GM12864 (cell line): ENCODE results near the gene IGFBP6.
"Not testable (repeated sequence)": the region's sequence is repeated elsewhere in the genome, so short reads cannot be mapped to it uniquely, and the experiment has no call there.

Source experiments
- DNase-seq: peaks from one replicate; pipeline ENCODE4 v3.0.0-alpha.2; 2011; ENCODE audit warnings: low read depth
- H3K4me3 ChIP-seq: 2 replicates; pipeline ENCODE4 v1.5.1; 2011; ENCODE audit warnings: mild to moderate bottlenecking, low read depth, low read length, control low read depth
- CTCF ChIP-seq: IDR thresholded peaks from 2 replicates; pipeline ENCODE4 v1.5.1; 2011; ENCODE audit warnings: low read depth, mild to moderate bottlenecking, moderate library complexity, low read length, control low read depth, inconsistent platforms; ENCODE audit errors: missing control alignments

Gene IGFBP6

GRCh38 chr12:53086361-53086760 lies 11.1 kb upstream of the IGFBP6 start:
- no peak for DNase-seq
- H3K4me3 ChIP-seq, result no peak overlapping the region
- TF ChIP-seq CTCF, result no peak

- no peak for TF ChIP-seq CTCF
- no peak overlapping the region for H3K4me3 ChIP-seq
- no peak for DNase-seq
Measured at GRCh38 chr12:53090105-53090504, 7.4 kb upstream of the IGFBP6 start.

GRCh38 chr12:53090554-53090953 lies 6.9 kb upstream of the IGFBP6 start:
- no peak for DNase-seq
- TF ChIP-seq CTCF, result no peak
- H3K4me3 ChIP-seq, result no peak overlapping the region

- TF ChIP-seq CTCF, result no peak
- no peak for DNase-seq
- H3K4me3 ChIP-seq, result no peak overlapping the region
Measured at GRCh38 chr12:53091756-53092155, 5.7 kb upstream of the IGFBP6 start.

- no peak for DNase-seq
- TF ChIP-seq CTCF, result no peak
- H3K4me3 ChIP-seq, result no peak overlapping the region
Measured at GRCh38 chr12:53093777-53094393, 3.6 kb upstream of the IGFBP6 start.

GRCh38 chr12:53094394-53094787 lies 3.1 kb upstream of the IGFBP6 start:
- H3K4me3 ChIP-seq, result no peak overlapping the region
- no peak for TF ChIP-seq CTCF
- no peak for DNase-seq

- not testable (repeated sequence) for H3K4me3 ChIP-seq, DNase-seq
Measured at GRCh38 chr12:53094796-53095595, 2.5 kb upstream of the IGFBP6 start.

GRCh38 chr12:53095596-53095895 lies 1.9 kb upstream of the IGFBP6 start:
- DNase-seq, H3K4me3 ChIP-seq: not testable (repeated sequence)
